Smooth muscle cell (in vitro differentiated cells): Measurements from ENCODE around the gene ZNF541. TPM values are rescaled to one million over a fixed set of nuclear protein-coding genes. Genes with fewer than 3 reads are reported as not detected.

ENCODE experiments used
- DNase-seq: peaks from one replicate; lab custom pipeline; 2025; ENCODE audit not compliant: unreplicated experiment; lab: John Stamatoyannopoulos, UW
- H2AFZ ChIP-seq: fragments of 200-600 bp; sonication (generic); 2 replicates; pipeline ENCODE4 v1.6.0; 2016; ENCODE audit warnings: antibody characterized with exemption, low read depth, mild to moderate bottlenecking
- H3F3A ChIP-seq: fragments of 200-600 bp; sonication (generic); 2 replicates; pipeline ENCODE4 v1.6.0; 2017; ENCODE audit warnings: antibody characterized with exemption, low read depth
- H3K27ac ChIP-seq: fragments of 200-600 bp; sonication (generic); 2 replicates; pipeline ENCODE4 v1.5.1; 2016; ENCODE audit warnings: low read depth, mild to moderate bottlenecking
- H3K27me3 ChIP-seq: fragments of 200-600 bp; sonication (generic); 2 replicates; pipeline ENCODE4 v1.6.1; 2016; ENCODE audit warnings: low read depth, mild to moderate bottlenecking
- H3K36me3 ChIP-seq: fragments of 200-600 bp; sonication (generic); 2 replicates; pipeline ENCODE4 v1.5.1; 2016; ENCODE audit warnings: low read depth
- H3K4me1 ChIP-seq: fragments of 200-600 bp; sonication (generic); 2 replicates; pipeline ENCODE4 v1.5.1; 2016; ENCODE audit warnings: low read depth
- H3K4me2 ChIP-seq: fragments of 200-600 bp; sonication (generic); 2 replicates; pipeline ENCODE4 v1.6.0; 2016; ENCODE audit warnings: mild to moderate bottlenecking
- H3K4me3 ChIP-seq: fragments of 200-600 bp; sonication (generic); 2 replicates; pipeline ENCODE4 v1.5.1; 2016; ENCODE audit warnings: mild to moderate bottlenecking
- H3K79me2 ChIP-seq: fragments of 200-600 bp; sonication (generic); 2 replicates; pipeline ENCODE4 v1.6.0; 2016; ENCODE audit warnings: low read depth, mild to moderate bottlenecking
- H3K9ac ChIP-seq: fragments of 200-600 bp; sonication (generic); 2 replicates; pipeline ENCODE4 v1.6.0; 2016; ENCODE audit warnings: low read depth
- H3K9me3 ChIP-seq: fragments of 200-600 bp; sonication (generic); replicated peaks from 2 replicates; pipeline ENCODE4 v1.5.1; 2016; ENCODE audit warnings: low read depth
- H4K20me1 ChIP-seq: fragments of 200-600 bp; sonication (generic); 2 replicates; pipeline ENCODE4 v1.6.0; 2016; ENCODE audit warnings: low read depth
- WGBS: methylation state at CpG from one replicate; pipeline ENCODE4 v1.1.7; 2016; ENCODE audit warnings: low lambda C conversion rate; 5-methylcytosine and 5-hydroxymethylcytosine counted together
- polyA plus RNA-seq: library from polyadenylated mRNA; unstranded; fragments of >200 nt; fragmentation: Nextera tagmentation; extraction: Ambion mirVana; gene quantifications from 2 replicates; pipeline ENCODE4 v1.2.1, GENCODE V29; 2016
- total RNA-seq: library from RNA; depleted of rRNA; stranded (reverse); fragments of >200 nt; gene quantifications from 2 replicates; pipeline ENCODE4 v1.2.3, GENCODE V29; 2014
- TF ChIP-seq, protein P1 (sequence below): fragments of 200-600 bp; sonication (generic); IDR thresholded peaks from 2 replicates; pipeline ENCODE4 v1.5.1; 2017; ENCODE audit warnings: borderline replicate concordance, mild to moderate bottlenecking, antibody characterized with exemption; ENCODE audit not compliant: insufficient read depth, poor library complexity, severe bottlenecking

ZNF541 gene, protein sequence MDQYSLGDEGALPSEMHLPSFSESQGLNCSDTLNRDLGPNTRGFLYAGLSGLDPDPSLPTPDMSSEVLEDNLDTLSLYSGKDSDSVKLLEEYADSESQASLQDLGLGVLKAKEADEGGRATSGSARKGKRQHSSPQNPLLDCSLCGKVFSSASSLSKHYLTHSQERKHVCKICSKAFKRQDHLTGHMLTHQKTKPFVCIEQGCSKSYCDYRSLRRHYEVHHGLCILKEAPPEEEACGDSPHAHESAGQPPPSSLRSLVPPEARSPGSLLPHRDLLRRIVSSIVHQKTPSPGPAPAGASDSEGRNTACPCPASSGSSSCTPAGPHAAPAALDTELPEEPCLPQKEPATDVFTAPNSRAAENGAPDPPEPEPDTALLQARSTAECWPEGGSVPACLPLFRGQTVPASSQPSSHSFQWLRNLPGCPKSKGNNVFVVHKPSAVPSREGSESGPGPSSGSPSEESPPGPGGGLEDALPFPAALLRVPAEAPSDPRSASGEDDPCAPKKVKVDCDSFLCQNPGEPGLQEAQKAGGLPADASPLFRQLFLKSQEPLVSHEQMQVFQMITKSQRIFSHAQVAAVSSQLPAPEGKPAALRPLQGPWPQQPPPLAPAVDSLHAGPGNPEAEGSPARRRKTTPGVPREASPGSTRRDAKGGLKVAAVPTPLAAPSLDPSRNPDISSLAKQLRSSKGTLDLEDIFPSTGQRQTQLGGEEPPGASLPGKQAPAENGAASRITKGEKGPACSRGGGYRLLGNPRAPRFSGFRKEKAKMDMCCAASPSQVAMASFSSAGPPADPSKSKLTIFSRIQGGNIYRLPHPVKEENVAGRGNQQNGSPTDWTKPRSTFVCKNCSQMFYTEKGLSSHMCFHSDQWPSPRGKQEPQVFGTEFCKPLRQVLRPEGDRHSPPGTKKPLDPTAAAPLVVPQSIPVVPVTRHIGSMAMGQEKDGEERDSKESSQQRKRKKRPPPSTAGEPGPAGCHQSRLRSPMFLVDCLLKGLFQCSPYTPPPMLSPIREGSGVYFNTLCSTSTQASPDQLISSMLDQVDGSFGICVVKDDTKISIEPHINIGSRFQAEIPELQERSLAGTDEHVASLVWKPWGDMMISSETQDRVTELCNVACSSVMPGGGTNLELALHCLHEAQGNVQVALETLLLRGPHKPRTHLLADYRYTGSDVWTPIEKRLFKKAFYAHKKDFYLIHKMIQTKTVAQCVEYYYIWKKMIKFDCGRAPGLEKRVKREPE (N-terminal part only)
- total RNA-seq (not detected in 2 replicates), polyA plus RNA-seq (not detected in 2 replicates)

DNA sequence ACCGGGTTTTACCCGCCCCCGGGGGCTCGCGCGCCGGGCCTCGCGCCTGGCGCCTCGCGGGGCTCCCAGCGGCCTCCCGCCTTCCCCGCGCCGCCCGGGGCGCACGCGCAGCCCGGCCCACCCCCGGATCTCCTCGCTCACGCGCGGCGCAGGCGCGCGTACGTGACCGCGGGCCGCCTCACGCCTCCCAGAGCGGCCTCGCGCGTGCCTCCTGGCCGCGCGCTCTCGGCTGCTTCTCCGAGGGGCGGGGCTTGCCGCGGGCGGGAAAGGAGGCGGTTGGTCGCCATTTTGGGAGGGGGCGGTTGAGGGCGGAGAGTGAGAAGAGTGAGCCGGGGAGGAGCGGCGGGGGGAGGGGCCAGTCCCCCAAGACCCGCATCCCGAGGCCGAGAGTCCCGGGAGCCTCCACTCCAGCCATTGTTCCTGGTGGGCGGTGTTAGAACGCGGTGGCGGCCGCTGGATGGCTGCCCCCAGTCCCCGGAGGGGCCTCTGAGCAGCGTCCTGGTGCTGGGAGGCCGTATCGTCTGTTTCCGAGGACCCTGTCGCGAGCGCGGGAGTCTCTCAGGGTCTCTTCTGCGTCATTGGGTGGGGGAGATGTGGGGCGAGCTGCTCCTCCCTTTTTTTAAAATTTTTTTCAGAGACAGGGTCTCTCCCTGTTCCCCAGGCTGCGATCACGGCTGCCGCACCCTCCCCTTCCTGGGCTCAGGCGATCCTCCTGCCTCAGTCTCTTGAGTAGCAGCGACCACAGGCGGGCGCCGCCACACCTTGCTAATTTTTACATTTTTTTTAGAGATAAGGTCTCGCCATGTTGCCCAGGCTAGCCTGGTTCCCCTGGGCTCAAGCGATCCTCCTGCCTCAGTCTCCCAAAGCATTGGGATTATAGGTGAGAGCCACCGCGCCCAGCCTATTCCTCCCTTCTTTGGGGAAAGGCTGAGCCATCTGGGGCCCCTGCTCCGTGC lies at the start of gene ZNF541:
Gene ZNF541 (minus strand): TSS at position 78 of the 956 bp plus-strand sequence. CDS start 17,292 bp downstream, outside the sequence.
- 98% methylated on average over 36 of the region's 89 CpGs for WGBS
- Histone ChIP-seq H3F3A (no peaks in the 10 kb centered on the region), H2AFZ (no peak within 1 kb of the TSS), H4K20me1 (no peaks in the 10 kb centered on the region), H3K36me3 (no peaks in the 10 kb centered on the region), H3K9me3 (no peaks in the 10 kb centered on the region), H3K4me3 (no peak within 1 kb of the TSS), H3K4me2 (no peak within 1 kb of the TSS), H3K27me3 (no peaks in the 10 kb centered on the region), H3K27ac (no peak within 1 kb of the TSS), H3K4me1 (no peaks in the 10 kb centered on the region), H3K9ac (no peak within 1 kb of the TSS), H3K79me2 (no peaks in the 10 kb centered on the region)
- TF ChIP-seq, protein P1, sequence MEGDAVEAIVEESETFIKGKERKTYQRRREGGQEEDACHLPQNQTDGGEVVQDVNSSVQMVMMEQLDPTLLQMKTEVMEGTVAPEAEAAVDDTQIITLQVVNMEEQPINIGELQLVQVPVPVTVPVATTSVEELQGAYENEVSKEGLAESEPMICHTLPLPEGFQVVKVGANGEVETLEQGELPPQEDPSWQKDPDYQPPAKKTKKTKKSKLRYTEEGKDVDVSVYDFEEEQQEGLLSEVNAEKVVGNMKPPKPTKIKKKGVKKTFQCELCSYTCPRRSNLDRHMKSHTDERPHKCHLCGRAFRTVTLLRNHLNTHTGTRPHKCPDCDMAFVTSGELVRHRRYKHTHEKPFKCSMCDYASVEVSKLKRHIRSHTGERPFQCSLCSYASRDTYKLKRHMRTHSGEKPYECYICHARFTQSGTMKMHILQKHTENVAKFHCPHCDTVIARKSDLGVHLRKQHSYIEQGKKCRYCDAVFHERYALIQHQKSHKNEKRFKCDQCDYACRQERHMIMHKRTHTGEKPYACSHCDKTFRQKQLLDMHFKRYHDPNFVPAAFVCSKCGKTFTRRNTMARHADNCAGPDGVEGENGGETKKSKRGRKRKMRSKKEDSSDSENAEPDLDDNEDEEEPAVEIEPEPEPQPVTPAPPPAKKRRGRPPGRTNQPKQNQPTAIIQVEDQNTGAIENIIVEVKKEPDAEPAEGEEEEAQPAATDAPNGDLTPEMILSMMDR = no peak
- DNase-seq = no peak

DNA sequence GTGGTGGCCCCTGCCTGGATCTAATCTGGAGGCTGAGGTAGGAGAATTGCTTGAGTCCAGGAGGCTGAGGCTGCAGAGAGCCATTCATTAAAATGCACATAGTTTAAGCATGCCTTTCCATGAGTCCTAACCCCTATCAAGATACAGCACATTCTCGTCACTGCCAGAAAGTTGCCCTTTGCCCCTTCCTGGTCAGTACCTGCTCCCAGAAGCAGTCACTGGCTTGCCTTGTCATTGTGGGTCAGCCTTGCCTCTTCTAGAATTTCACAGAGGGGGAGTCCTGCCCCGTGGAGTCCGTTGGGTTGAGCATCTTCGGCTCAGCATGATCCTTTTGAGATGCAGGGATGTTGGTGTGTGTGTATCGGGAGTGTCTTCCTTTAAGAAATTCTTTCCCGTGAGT lies 46.8 kb upstream of the ZNF541 start:
- no peak overlapping the region for H3K4me3 ChIP-seq
- H3K9ac ChIP-seq = no peak overlapping the region
- H2AFZ ChIP-seq = no peak overlapping the region
- no peaks in the 10 kb centered on the region for H3K36me3 ChIP-seq
- peaks cover 99% of the 10 kb centered on the region for H3K79me2 ChIP-seq
- no peak overlapping the region for H3K27ac ChIP-seq
- no peaks in the 10 kb centered on the region for H3K27me3 ChIP-seq
- peaks cover 100% of the 10 kb centered on the region for H4K20me1 ChIP-seq
- TF ChIP-seq, protein P1 = no peak
- no peaks in the 10 kb centered on the region for H3F3A ChIP-seq
- no peaks in the 10 kb centered on the region for H3K9me3 ChIP-seq
- WGBS = 60% methylated on average over 6 of the region's 6 CpGs
- DNase-seq = no peak
- no peak overlapping the region for H3K4me2 ChIP-seq
- no peaks in the 10 kb centered on the region for H3K4me1 ChIP-seq

DNA sequence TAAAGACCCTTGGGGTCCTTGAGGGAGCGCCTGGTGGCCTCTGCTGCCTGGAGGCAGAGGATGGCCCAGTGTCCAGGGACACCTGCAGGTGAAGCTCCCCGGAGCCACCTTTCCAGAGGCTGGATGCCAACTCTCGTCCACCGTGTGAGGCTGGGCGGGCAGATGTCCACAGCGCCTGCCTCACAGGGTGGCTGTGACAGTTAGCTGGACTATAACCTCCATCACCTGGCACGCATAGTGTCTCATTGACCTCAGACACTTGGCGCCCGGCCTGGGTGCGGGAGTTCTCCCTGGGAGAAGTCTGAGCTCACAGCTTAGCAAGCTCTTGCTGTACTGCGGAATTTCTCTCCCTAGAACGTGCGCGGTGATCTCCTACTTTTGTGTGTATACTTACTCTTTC lies 45.8 kb upstream of the ZNF541 start:
- Histone ChIP-seq H3K27ac (no peak overlapping the region), H4K20me1 (peaks cover 100% of the 10 kb centered on the region), H3K36me3 (no peaks in the 10 kb centered on the region), H3K79me2 (peaks cover 99% of the 10 kb centered on the region), H3K9me3 (no peaks in the 10 kb centered on the region), H3K27me3 (no peaks in the 10 kb centered on the region), H2AFZ (no peak overlapping the region), H3K4me2 (no peak overlapping the region), H3K4me1 (no peaks in the 10 kb centered on the region), H3F3A (peaks cover 6% of the 10 kb centered on the region), H3K4me3 (no peak overlapping the region), H3K9ac (no peak overlapping the region)
- DNase-seq = no peak
- TF ChIP-seq, protein P1 = no peak
- WGBS = 89% methylated on average over 10 of the region's 14 CpGs
